ENCODE results near the gene GNG7.

Gene GNG7

DNA sequence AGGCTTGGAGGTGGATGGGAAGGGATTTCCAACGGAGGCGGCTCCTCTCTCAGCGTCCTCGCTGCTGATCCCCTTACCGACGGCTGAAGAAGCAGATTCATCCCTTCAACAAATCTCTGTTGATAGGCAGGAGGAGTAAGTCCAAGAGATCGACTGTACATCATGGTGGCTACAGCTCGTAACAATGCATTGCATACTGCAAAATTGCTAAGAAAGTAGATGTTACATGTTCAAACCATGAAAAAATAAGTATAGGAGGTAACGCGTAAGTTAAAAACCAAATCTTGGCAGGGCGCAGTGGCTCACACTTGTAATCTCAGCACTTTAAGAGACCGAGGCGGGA is 37.8 kb upstream of the GNG7 start:
- Histone ChIP-seq H3K4me3 (ENCODE audit: control insufficient read depth in 1 of 7, extremely low read depth in 1 of 7, insufficient read depth in 4 of 7, low read depth in 2 of 7, low read length in 6 of 7) (peak overlapping the region in 3 of 7 experiments; percentile 9 to 99 (median 24)), H3K9me3 (ENCODE audit: control extremely low read depth in 1 of 5, control insufficient read depth in 4 of 5, insufficient read depth in 2 of 5, low read depth in 1 of 5, low read length in 4 of 5) (peaks cover 0 to 6% (median 4%) of the 10 kb centered on the region in 5 experiments), H3K27me3 (replicated peaks in 2 of 5; ENCODE audit: control insufficient read depth in 4 of 5, insufficient read depth in 5 of 5, low read length in 4 of 5) (no peaks in the 10 kb centered on the region), H3K4me1 (ENCODE audit: control extremely low read depth in 1 of 4, control insufficient read depth in 4 of 4, insufficient read depth in 4 of 4, low read length in 3 of 4) (peaks cover 2 to 36% (median 20%) of the 10 kb centered on the region in 4 experiments), H3K27ac (ENCODE audit: insufficient read depth in 1 of 2, low read depth in 1 of 2, low read length in 2 of 2, poor library complexity in 1 of 2, severe bottlenecking in 2 of 2) (no peak overlapping the region), H3K36me3 (ENCODE audit: control insufficient read depth in 4 of 4, insufficient read depth in 4 of 4, low read length in 3 of 4) (peaks cover 9 to 21% (median 20%) of the 10 kb centered on the region in 4 experiments)
- ChIA-PET CTCF (interaction anchor here (1.3 to 1.4 kb wide), 2 partner anchors 22 to 58 kb away, joined by 3 read pairs; no protein-coding TSS in a partner anchor), POLR2A (interaction anchor here (1.4 to 1.8 kb wide), 3 partner anchors 47 to 92 kb away, joined by 3 to 5 read pairs (median 4); no protein-coding TSS in a partner anchor)
- WGBS (ENCODE audit: insufficient coverage) = 100% methylated on average over 2 of the region's 13 CpGs
- no peak for DNase-seq

DNA sequence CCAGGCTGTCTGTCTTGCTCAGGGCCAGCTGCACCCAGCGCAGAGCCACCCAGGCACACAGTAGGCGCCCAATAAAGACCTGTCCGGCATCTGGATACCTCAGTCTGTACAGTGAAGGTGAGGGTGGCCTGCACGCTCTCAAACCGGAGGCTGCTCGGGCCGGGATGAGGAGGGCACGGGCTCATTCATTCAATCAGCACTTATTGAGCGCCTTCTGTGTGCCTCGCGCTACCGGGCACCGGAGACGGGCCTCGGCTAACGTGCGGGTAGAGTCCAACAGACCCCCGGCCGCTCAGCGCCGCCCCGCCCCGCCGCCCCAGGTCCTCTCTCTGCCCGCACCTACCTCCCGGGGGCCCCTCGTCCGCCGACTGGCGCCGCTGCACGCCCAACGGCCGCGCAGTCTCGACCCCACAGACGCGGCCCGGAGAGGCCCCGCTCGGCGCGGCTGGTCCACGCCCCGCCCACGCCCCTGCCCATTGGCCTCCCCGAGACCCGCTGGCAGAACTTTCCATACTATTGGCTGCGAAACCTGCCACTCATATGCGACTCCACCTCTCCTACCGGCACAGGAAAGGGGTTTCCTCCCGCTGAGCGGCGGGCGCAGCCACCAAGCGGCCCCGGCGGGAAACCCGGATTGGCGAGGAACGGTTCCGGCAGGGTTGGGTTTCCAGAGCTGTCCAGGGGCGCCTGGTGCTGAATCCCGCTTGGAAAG is 37.3 kb upstream of the GNG7 start, which contains the start of gene SLC39A3:
SLC39A3 (minus strand) TSS at position 416 of the 712 bp plus-strand sequence. CDS start 2,760 bp downstream, outside the sequence.
- WGBS (ENCODE audit: insufficient coverage) = under 1% methylated on average over 62 of the region's 64 CpGs
- Histone ChIP-seq H3K4me3 (ENCODE audit: control insufficient read depth in 1 of 7, extremely low read depth in 1 of 7, insufficient read depth in 4 of 7, low read depth in 2 of 7, low read length in 6 of 7) (peak within 1 kb of the TSS; percentile 82 to 100 (median 99)), H3K27me3 (replicated peaks in 2 of 5; ENCODE audit: control insufficient read depth in 4 of 5, insufficient read depth in 5 of 5, low read length in 4 of 5) (no peaks in the 10 kb centered on the region), H3K36me3 (ENCODE audit: control insufficient read depth in 4 of 4, insufficient read depth in 4 of 4, low read length in 3 of 4) (peaks cover 9 to 26% (median 25%) of the 10 kb centered on the region in 4 experiments), H3K27ac (ENCODE audit: insufficient read depth in 1 of 2, low read depth in 1 of 2, low read length in 2 of 2, poor library complexity in 1 of 2, severe bottlenecking in 2 of 2) (peak within 1 kb of the TSS; percentile 87 to 96), H3K9me3 (ENCODE audit: control extremely low read depth in 1 of 5, control insufficient read depth in 4 of 5, insufficient read depth in 2 of 5, low read depth in 1 of 5, low read length in 4 of 5) (peaks cover 0 to 6% (median 4%) of the 10 kb centered on the region in 5 experiments), H3K4me1 (ENCODE audit: control extremely low read depth in 1 of 4, control insufficient read depth in 4 of 4, insufficient read depth in 4 of 4, low read length in 3 of 4) (peaks cover 2 to 36% (median 21%) of the 10 kb centered on the region in 4 experiments)
- CTCF ChIA-PET = interaction anchor here (0.7 to 1.9 kb wide), 9 partner anchors 9 to 195 kb away, joined by 3 to 8 read pairs (median 3); no protein-coding TSS in a partner anchor
- DNase-seq = peak; percentile 99
- POLR2A ChIA-PET = interaction anchor here (0.8 to 1.8 kb wide), 7 partner anchors 13 to 211 kb away, joined by 3 to 9 read pairs (median 5); no protein-coding TSS in a partner anchor

DNA sequence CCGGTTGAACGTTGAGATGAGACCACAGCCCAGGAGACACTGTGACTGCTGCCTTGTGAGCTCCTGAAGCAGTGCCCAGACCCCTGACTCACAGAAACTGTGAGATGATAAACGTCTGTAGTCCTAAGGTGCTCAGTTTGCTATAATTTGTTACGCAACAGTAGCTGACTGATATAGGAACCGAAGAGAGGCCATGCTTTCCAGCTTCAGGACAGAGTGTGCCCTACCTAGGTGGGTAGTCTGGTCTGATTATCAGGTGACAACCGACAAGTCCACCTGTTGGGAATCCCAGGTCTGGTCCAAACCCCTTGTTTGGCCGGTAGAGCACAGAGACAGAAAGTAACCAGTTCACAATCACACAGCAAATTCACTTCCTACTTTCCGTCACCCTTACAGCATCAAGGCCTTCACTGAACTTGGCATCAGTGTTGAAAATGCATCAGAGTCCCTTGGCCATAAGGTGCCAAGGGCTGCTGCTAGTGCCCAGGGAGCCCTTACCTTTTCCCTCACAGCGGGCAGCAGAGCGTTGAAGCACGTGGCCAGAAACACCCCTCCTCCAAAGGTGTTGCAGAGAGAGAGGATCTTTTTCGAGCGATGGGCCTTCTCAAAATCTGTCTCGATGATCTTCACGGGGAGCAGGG is 34.2 kb upstream of the GNG7 start:
- no peak for DNase-seq

DNA sequence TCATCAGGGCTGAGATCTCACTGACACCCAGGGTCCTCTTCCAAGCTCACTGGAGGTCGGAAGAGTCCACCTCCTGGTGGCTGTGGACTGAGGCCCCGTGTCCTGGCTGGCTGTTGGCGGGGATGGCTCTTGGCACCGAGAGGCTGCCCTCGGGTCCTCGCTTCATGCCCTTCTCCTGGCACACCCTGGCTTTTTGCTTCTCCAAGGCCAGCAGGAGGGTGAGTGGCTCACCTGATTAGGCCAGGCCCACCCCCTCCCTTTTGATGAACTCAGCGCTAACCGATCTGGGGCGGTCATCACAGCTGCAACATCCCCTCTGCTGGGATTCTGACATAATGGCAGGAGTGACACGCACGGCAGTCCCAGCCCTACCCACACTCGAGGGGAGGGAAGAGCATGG is 32.9 kb upstream of the GNG7 start:
- peaks cover 2 to 36% (median 21%) of the 10 kb centered on the region in 4 experiments for H3K4me1 ChIP-seq (ENCODE audit: control extremely low read depth in 1 of 4, control insufficient read depth in 4 of 4, insufficient read depth in 4 of 4, low read length in 3 of 4)
- CTCF ChIA-PET = interaction anchor here (1.0 kb wide), 2 partner anchors 13 to 39 kb away, joined by 3 read pairs; no protein-coding TSS in a partner anchor
- no peak overlapping the region for H3K27ac ChIP-seq (ENCODE audit: insufficient read depth in 1 of 2, low read depth in 1 of 2, low read length in 2 of 2, poor library complexity in 1 of 2, severe bottlenecking in 2 of 2)
- 93% methylated on average over 12 of the region's 12 CpGs for WGBS (ENCODE audit: insufficient coverage)
- POLR2A ChIA-PET = no interaction called here
- no peaks in the 10 kb centered on the region for H3K27me3 ChIP-seq (replicated peaks in 2 of 5; ENCODE audit: control insufficient read depth in 4 of 5, insufficient read depth in 5 of 5, low read length in 4 of 5)
- H3K9me3 ChIP-seq (ENCODE audit: control extremely low read depth in 1 of 5, control insufficient read depth in 4 of 5, insufficient read depth in 2 of 5, low read depth in 1 of 5, low read length in 4 of 5) = peaks cover 0 to 6% (median 4%) of the 10 kb centered on the region in 5 experiments
- peaks cover 9 to 65% (median 51%) of the 10 kb centered on the region in 4 experiments for H3K36me3 ChIP-seq (ENCODE audit: control insufficient read depth in 4 of 4, insufficient read depth in 4 of 4, low read length in 3 of 4)
- DNase-seq = no peak
- no peak overlapping the region for H3K4me3 ChIP-seq (ENCODE audit: control insufficient read depth in 1 of 7, extremely low read depth in 1 of 7, insufficient read depth in 4 of 7, low read depth in 2 of 7, low read length in 6 of 7)

More for the DNA sequence above, 34.2 kb upstream of the GNG7 start:
- ChIA-PET POLR2A (interaction anchor here (1.5 kb wide), 1 partner anchor 9 kb away, joined by 3 read pairs; no protein-coding TSS in a partner anchor), CTCF (interaction anchor here (0.9 to 1.0 kb wide), 2 partner anchors 28 to 38 kb away, joined by 3 read pairs; no protein-coding TSS in a partner anchor)
- WGBS (ENCODE audit: insufficient coverage) = 96% methylated on average over 14 of the region's 15 CpGs
- H3K27ac ChIP-seq (ENCODE audit: insufficient read depth in 1 of 2, low read depth in 1 of 2, low read length in 2 of 2, poor library complexity in 1 of 2, severe bottlenecking in 2 of 2) = peak overlapping the region in 1 of 2 experiments; percentile 39
- H3K4me3 ChIP-seq (ENCODE audit: control insufficient read depth in 1 of 7, extremely low read depth in 1 of 7, insufficient read depth in 4 of 7, low read depth in 2 of 7, low read length in 6 of 7) = peak overlapping the region in 1 of 7 experiments; percentile 15
- peaks cover 2 to 36% (median 21%) of the 10 kb centered on the region in 4 experiments for H3K4me1 ChIP-seq (ENCODE audit: control extremely low read depth in 1 of 4, control insufficient read depth in 4 of 4, insufficient read depth in 4 of 4, low read length in 3 of 4)
- peaks cover 9 to 56% (median 48%) of the 10 kb centered on the region in 4 experiments for H3K36me3 ChIP-seq (ENCODE audit: control insufficient read depth in 4 of 4, insufficient read depth in 4 of 4, low read length in 3 of 4)
- H3K27me3 ChIP-seq (replicated peaks in 2 of 5; ENCODE audit: control insufficient read depth in 4 of 5, insufficient read depth in 5 of 5, low read length in 4 of 5) = no peaks in the 10 kb centered on the region
- peaks cover 0 to 6% (median 4%) of the 10 kb centered on the region in 5 experiments for H3K9me3 ChIP-seq (ENCODE audit: control extremely low read depth in 1 of 5, control insufficient read depth in 4 of 5, insufficient read depth in 2 of 5, low read depth in 1 of 5, low read length in 4 of 5)

DNA sequence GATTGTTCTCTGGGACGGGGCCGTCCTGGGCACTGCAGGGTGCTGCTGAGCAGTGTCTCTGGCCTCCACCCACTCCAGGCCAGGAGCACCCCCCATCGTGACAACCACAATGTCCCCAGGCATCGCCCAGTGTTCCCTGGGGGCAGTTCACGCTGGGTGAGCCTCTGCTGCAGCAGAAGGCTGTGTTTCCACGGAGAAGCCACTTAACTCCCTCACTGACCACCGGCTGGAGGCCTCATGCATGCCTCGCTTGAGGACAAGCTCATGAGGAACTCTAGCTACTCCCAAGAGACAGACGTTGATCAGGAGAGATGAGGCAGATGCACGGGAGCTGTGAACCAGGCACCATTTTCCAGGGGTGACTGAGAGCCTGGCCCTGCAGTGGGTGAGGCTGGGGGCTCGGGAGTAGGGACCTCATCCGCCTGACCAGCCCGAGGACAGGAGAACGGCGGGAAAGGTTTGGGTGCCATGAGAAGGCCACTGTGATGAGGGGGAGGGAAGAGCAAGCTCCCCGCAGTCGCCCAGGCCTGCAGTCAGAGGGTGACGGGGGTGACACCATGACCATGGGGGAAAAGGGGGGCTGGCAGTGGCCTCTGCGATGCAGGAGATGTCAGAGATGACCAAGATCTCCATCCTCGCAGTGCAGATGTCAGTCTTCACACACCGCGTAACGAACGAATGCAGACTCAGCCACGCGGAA is 32.2 kb upstream of the GNG7 start:
- H3K4me1 ChIP-seq (ENCODE audit: control extremely low read depth in 1 of 4, control insufficient read depth in 4 of 4, insufficient read depth in 4 of 4, low read length in 3 of 4) = peaks cover 2 to 33% (median 20%) of the 10 kb centered on the region in 4 experiments
- H3K9me3 ChIP-seq (ENCODE audit: control extremely low read depth in 1 of 5, control insufficient read depth in 4 of 5, insufficient read depth in 2 of 5, low read depth in 1 of 5, low read length in 4 of 5) = peaks cover 0 to 6% (median 4%) of the 10 kb centered on the region in 5 experiments
- peaks cover 9 to 65% (median 53%) of the 10 kb centered on the region in 4 experiments for H3K36me3 ChIP-seq (ENCODE audit: control insufficient read depth in 4 of 4, insufficient read depth in 4 of 4, low read length in 3 of 4)
- WGBS (ENCODE audit: insufficient coverage) = 96% methylated on average over 16 of the region's 26 CpGs
- no peak overlapping the region for H3K27ac ChIP-seq (ENCODE audit: insufficient read depth in 1 of 2, low read depth in 1 of 2, low read length in 2 of 2, poor library complexity in 1 of 2, severe bottlenecking in 2 of 2)
- DNase-seq = no peak
- no peak overlapping the region for H3K4me3 ChIP-seq (ENCODE audit: control insufficient read depth in 1 of 7, extremely low read depth in 1 of 7, insufficient read depth in 4 of 7, low read depth in 2 of 7, low read length in 6 of 7)
- CTCF ChIA-PET = interaction anchor here (1.0 kb wide), 2 partner anchors 14 to 89 kb away, joined by 3 read pairs; no protein-coding TSS in a partner anchor
- H3K27me3 ChIP-seq (replicated peaks in 2 of 5; ENCODE audit: control insufficient read depth in 4 of 5, insufficient read depth in 5 of 5, low read length in 4 of 5) = no peaks in the 10 kb centered on the region
- POLR2A ChIA-PET = no interaction called here

DNA sequence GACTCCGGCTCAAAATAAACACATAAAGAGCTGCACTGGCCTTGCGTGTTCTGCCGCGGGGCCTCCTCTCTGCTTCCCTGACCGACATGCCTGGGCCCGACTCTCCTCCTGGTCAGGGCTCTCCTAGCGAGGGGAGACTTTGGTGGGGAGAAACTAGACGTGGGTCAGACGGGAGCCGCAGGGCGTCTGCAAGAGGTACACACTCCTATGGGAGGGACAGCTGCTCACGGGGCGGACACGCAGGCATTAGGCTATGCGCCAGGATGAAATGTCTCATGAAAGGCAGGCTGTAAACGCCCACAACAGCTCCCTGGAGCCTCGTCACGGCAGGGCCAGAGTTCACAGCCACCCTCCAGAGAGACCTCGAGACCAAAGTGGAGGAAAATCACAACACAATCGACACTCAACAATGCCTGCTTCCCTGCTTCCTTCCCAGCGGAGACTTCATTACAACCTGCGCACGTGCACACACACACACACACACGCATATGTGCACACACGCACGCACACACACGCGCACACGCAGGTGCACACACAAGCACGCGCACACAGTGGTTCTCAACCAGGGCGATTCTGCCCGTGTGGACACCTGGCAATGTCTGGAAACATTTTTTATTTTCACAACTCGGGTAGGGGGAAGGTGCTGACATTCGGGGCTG is 31.6 kb upstream of the GNG7 start:
- ChIA-PET CTCF (interaction anchor here (1.0 kb wide), 1 partner anchor 88 kb away, joined by 3 read pairs; no protein-coding TSS in a partner anchor), POLR2A (no interaction called here)
- H3K27me3 ChIP-seq (replicated peaks in 2 of 5; ENCODE audit: control insufficient read depth in 4 of 5, insufficient read depth in 5 of 5, low read length in 4 of 5) = no peaks in the 10 kb centered on the region
- no peak for DNase-seq
- H3K4me1 ChIP-seq (ENCODE audit: control extremely low read depth in 1 of 4, control insufficient read depth in 4 of 4, insufficient read depth in 4 of 4, low read length in 3 of 4) = peaks cover 2 to 28% (median 16%) of the 10 kb centered on the region in 4 experiments
- H3K27ac ChIP-seq (ENCODE audit: insufficient read depth in 1 of 2, low read depth in 1 of 2, low read length in 2 of 2, poor library complexity in 1 of 2, severe bottlenecking in 2 of 2) = no peak overlapping the region
- peaks cover 0 to 6% (median 4%) of the 10 kb centered on the region in 5 experiments for H3K9me3 ChIP-seq (ENCODE audit: control extremely low read depth in 1 of 5, control insufficient read depth in 4 of 5, insufficient read depth in 2 of 5, low read depth in 1 of 5, low read length in 4 of 5)
- peaks cover 9 to 65% (median 53%) of the 10 kb centered on the region in 4 experiments for H3K36me3 ChIP-seq (ENCODE audit: control insufficient read depth in 4 of 4, insufficient read depth in 4 of 4, low read length in 3 of 4)
- H3K4me3 ChIP-seq (ENCODE audit: control insufficient read depth in 1 of 7, extremely low read depth in 1 of 7, insufficient read depth in 4 of 7, low read depth in 2 of 7, low read length in 6 of 7) = no peak overlapping the region
- WGBS (ENCODE audit: insufficient coverage) = 97% methylated on average over 29 of the region's 35 CpGs
